Measurements from ENCODE around the gene S100A5.

Gene S100A5

DNA sequence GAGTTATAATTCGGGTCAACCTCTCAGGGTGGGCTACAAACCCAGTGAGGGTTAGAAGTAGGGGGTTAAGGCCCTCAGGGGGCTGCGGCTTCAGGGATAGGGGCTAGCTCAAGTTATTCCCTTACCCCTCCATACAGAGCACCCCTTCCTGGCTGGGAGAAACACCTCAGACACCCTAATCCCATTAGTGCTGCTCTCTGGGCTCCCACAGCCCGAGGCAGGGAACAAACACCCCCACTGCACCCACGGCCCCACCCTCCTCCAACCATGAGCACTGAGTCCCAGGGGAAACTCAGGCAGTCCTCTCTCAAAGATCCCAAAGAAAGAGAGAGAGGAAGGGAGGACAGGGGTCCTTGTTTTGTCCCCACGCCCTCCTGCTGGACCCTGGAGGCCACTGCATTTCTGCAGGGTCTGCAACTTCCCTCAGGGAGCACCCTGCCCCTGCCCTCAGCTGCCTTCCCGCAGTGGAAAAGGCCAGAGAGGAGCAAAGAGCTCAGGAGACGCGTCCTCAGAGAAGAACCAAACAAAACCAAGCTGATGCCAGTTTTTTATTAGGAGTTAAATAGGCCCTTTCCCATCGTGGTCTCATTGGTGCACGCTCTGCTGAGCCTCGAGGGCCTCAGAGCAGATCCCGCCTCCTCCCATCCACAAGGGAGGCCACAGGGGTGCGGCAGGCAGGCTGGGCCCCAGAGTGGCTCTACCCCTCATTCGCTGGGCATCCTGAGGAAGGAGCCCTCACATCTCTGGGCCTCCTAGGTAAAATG is 6.2 kb upstream of the S100A5 start:
- no peak for DNase-seq (ENCODE audit: low read depth)

GRCh38 chr1:153546371-153546770 is 5.6 kb upstream of the S100A5 start:
- DNase-seq (ENCODE audit: low read depth): no peak

DNA sequence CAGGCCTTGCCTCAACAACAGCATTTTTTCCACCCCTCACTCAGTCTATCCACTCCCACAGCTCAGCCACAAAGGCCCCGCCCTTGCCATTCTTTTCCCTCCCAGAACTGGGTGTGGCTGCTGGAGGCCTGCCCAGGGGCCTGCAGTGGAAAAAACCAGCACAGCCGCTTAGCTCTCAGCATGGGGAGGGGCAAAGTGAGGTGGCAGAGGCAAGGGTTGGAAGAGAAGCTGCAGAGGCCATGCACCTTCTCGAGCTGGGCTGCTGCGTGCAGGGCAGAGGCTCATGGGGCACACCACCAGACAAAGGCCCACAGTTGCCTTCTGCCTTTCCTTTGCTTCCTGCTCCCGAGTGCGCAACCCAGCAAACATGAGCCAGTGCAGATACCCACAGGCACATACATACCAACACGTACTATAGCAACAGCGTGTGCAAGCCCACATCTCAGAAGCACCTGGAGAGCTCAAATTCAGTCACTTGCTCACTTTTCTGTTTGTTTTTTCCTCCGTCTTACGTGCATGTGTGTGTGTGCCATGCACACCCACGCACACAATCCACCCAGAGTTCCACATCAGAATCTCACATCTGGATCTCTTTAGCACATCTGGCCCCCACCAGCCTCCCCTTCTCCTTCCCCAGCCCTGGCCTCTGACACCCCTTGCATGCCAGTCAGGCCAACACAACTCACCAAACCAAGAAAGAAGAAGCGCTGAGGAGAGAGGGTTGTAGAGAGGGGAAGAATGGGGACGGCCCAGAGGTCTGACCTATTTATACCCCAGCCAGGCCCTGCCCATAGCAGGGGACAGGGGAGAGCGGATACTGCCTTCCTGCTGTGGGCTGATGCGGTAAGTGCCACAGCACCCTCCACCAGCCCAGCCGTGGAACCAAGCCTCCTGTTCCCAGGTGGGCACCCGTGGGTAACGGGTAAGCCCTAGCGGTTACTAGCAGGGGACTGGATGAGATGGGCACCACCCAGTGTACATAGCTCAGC is 4.6 kb upstream of the S100A5 start, which contains the start of gene S100A4:
Gene S100A4 (minus strand): TSS at position 740 of the 989 bp plus-strand sequence. CDS start 1,012 bp downstream, outside the sequence.
- peak; percentile 82 for DNase-seq (ENCODE audit: low read depth)

DNA sequence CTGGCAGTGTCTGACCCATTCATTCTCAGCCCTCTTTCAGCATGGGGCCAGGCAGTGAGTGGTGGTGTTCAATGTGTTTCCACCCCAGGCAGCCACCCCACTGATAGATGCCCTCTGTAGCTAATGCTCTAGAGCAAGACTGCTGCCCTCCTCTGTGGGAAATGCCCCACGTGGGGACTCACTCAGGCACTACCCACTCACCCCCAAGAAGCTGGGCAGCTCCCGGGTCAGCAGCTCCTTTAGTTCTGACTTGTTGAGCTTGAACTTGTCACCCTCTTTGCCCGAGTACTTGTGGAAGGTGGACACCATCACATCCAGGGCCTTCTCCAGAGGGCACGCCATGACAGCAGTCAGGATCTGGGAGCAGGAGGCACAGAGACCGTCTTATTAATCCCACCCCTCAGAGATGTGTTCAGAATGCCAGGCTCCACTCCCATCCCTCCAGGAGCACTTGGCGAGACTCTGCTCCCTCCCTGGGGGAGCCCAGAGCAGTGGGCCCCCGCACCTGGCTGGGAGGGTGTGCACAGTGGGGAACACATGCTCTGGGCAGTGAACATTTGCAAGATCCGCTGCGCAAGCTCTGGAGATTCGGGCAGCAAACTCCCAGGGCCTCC is 3.8 kb upstream of the S100A5 start:
- DNase-seq (ENCODE audit: low read depth): no peak

DNA sequence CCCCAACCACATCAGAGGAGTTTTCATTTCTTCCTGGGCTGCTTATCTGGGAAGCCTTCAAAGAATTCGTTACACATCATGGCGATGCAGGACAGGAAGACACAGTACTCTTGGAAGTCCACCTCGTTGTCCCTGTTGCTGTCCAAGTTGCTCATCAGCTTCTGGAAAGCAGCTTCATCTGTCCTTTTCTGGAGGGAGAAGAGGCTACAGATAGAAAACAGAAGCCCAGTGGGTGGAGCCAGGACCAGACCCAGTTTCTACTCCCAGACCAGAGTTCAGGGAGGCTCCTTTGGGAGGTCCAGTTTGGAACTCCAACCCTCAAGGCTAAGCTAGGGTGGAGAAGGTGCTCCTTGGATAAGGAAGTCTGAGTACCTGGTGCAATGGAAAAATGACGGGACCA is 3.0 kb upstream of the S100A5 start:
- DNase-seq (ENCODE audit: low read depth): no peak

- DNase-seq (ENCODE audit: low read depth): no peak
These were observed 2.4 kb upstream of the S100A5 start for GRCh38 chr1:153542956-153543711.

- DNase-seq (ENCODE audit: low read depth): no peak
These were observed 1.2 kb upstream of the S100A5 start for GRCh38 chr1:153541641-153542590.

- DNase-seq (ENCODE audit: low read depth): no peak
These were observed 1.2 kb downstream of the S100A5 start for GRCh38 chr1:153539395-153540093.

GRCh38 chr1:153538315-153538821 is 2.4 kb downstream of the S100A5 start:
- no peak for DNase-seq (ENCODE audit: low read depth)

DNA sequence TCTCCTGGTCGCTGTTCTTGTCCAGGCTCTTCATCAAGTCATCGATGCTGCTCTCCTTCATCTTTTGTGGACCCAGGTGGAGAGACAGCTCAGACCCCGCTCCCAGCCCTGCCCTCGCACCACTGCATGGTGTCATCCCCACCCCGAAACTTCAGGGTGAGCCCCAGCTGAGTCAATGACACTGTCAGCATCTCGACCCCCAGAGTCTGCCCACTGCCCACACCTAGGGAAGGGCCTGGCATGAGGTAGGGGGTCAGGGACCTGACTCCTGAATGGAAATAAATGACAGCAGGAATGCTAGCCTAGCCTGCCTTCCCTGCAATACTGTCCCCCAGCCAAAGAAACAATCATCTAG is 3.4 kb downstream of the S100A5 start:
- DNase-seq (ENCODE audit: low read depth): no peak

DNA sequence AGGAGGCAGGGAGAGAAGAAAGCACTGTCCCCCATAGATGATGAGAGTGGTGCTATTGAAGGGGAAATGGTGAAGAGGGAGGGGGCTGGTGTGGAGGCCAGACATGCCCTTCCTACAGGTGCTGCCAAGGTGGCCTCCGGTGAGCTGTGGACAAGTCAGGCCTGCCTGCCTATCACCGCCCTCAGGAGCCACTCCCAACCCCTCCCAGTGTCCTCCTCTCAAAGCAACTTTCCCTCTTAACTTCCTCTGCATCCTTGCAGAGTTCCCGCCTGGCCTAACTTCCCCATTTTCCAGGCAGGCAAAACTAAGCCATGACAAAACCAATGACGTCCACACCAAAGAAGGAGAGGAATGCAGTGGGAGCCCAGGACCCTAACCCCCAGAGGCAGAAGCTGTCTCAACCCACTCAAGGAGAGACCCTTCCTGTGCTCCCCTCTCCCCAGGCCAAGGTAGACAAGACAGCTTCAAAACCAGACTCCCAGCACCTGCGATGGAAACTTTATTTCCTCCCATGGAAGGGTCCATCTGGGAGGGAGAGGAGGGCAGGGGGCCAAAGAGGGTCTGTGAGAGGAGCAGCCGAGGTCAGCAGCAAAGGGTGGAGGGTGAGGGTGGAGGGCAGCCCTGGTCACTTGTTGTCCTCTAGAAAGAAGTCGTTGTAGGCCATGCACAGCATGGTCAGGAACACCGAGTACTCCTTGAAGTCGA is 3.9 kb downstream of the S100A5 start:
- no peak for DNase-seq (ENCODE audit: low read depth)

DNA sequence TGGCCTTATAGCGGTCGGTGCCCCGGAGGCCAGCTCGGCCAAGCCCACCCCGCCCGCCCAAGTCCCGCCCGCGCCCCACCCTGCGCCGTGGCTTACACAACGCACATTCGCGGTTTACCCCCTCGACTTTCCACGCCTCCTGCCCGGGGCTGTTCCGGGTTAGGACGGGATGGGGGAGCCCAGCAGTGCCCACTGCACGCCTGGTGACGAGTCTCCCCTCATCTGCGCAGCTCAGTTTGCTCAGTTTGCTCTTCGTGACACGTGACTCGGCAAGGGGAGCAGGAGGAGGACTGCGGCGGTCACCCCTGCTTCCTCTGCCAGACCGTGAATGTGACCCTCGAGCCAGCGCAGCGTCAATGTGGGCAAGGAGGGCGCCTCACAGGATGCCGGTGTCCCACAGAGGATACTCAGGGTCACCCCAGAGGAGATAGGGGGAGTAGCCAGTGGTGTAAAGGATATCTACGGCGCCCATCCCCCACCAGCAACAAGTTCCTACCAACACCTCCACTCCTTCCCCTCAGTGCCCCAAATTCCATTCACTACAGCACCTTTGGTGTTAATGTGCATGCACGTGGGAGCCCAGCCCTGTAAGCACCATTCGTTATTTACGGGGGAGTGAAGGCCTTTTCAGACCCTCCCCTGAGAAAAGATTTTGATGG is 4.6 kb downstream of the S100A5 start:
- DNase-seq (ENCODE audit: low read depth): peak; percentile 94

DNA sequence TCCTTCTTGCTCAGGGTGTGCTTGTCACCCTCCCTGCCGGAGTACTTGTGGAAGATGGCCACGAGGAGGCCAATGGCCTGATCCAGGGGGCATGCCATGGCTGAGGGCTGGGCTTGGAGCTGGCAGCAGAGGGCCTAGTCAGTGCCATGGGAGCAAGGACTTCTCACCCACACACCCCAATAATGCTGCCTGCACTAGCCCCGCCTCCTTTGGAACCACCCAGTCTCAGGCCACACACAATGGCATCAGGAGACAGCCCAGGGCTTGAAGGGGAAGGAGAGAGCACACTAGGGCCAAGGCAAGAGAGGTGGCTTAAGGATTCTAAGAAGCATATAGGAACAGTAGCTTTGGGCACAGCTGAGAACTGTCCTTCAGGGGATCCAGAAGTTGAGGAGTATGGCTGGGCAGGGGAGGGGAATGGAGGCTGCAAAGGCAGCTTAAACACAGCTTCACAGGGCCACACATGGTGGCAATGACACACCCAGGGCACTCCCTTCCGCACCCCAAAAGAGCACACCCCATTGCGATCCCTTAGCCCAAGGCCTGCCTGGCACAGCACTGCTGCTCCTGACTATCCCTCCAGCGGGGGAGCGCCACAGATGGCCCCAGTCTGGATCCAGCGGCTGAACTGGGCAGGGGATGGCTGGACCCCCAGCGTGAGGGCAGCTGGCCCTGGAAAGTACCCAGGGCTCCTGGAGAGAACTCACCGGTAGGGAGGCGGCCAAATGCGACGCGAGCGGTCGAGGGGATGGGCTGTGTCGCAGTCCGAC is 5.3 kb downstream of the S100A5 start, which contains the start of gene S100A6:
Gene S100A6 (minus strand): TSS at position 750 of the 770 bp plus-strand sequence. CDS start 652 bp downstream, at position 98.
- DNase-seq (ENCODE audit: low read depth): no peak

GRCh38 chr1:153534925-153535241 is 5.9 kb downstream of the S100A5 start:
- no peak for DNase-seq (ENCODE audit: low read depth)

DNA sequence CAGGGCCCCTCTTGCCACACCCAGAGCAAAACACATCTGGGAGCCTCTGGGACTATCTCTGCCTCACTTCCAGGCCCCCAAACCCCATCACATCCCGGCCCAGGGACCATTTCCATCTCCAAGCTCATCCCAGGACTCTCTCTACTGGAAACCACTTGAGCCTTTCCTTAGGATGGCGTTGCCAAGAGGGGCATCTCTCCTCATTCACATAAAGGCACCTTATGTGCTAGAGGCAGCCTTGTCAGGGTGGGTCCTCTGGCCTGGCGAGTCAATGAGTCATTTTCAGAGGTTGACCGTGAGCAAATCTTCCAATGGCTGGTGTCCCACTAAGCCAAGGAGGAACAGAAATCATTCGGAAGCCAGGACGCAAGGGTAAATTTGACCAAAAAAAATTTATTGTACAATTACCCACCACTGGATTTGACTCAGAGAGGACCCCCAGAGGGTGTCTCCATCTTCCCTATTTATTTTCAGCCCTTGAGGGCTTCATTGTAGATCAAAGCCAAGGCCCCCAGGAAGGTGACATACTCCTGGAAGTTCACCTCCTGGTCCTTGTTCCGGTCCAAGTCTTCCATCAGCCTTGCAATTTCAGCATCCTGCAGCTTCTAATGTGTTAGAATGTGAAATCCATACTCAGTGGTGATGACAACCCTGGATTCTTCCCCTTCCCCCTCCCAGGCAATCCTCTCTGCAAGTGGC is 6.4 kb downstream of the S100A5 start:
- DNase-seq (ENCODE audit: low read depth): no peak

DNA sequence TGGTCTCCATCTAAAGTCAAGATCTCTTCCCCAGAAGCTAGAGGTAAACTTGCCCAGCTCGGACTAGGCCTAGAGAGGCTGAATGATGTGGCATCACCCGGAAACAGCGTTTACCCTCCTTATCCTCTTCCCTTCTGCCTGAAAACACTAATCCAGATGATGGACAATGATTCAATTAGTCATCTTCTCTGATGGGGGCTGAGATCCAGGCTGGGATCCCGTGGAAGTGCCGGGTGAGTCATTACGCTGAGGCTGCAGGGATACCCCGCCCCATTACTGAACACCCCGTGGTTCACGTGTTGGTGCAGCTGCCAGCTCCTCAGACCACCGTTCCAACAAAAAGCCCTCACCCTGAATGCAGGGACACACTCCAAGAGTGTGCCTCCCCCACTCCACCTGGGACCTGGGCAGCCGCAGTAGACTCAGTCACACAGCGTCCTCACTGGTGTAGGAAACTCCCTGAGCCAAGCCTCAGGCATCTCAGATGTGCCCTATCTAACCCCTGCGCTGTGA is 7.0 kb downstream of the S100A5 start:
- no peak for DNase-seq (ENCODE audit: low read depth)
